Regular cardiac myocyte (primary cell): ENCODE results near the gene PIGH. TPM values are rescaled to one million over a fixed set of nuclear protein-coding genes. Genes with fewer than 3 reads are reported as not detected.

ENCODE experiments used
- total RNA-seq: library from RNA; depleted of rRNA; stranded (reverse); fragments of >200 nt; gene quantifications from 2 replicates; pipeline ENCODE4 v1.2.3, GENCODE V29; 2014

Gene PIGH
- total RNA-seq: 12.7 and 16.5 TPM in 2 replicates

GRCh38 chr14:67599698-67600561 lies at the start of gene PIGH:
TSS of gene PIGH (minus strand) at chr14:67600268. CDS start at chr14:67600203, 65 bp downstream.

DNA sequence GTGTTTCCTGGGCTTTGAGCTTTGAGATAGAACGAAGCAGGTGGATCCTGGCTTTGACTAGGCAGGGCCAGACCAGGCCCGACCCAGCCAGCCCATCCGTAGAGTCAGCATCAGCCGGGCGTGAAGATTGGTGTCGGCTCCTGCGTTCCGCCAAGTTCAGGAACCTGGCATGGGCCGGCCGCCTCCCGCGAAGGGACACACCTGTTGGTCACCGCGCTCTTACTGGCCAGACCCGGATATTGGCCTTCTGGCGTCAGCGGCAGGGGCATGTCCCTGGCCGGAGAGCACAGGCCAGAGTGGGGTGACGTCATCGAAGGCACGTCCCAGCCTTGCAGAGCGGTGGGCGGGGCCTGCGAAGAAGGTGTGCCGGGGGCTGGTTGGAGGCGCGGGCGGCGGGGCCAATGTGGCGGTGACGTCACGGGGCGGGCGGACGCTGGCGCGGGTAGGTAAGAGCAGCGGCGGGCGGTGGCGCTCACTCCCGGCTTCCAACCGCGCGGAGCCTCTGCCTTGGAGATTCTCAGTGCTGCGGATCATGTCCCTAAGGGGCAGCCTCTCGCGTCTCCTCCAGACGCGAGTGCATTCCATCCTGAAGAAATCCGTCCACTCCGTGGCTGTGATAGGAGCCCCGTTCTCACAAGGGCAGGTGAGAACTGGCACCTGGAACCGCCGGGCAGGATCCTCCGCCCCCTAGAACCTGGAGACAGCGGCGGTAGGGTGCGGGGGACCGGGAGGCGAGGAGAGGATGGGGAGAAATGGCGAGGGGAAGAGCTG lies 19.6 kb upstream of the PIGH start, which contains the start of gene ARG2:
ARG2 (plus strand) TSS at position 475 of the 771 bp plus-strand sequence; CDS start at position 533, 58 bp downstream.

Other genes starting within 250 kb of the PIGH start
- 170 and 175 TPM in 2 replicates for gene ATP6V1D, start 240.5 kb downstream of the PIGH start, total RNA-seq
- 239 and 437 TPM in 2 replicates for gene EIF2S1, start 239.9 kb downstream of the PIGH start, total RNA-seq
- gene PLEK2, start 188.1 kb downstream of the PIGH start, total RNA-seq: 9.3 and 42.0 TPM in 2 replicates
- gene TMEM229B, start 111.5 kb downstream of the PIGH start, total RNA-seq: under 0.01 and 4.5 TPM in 2 replicates
- 0.38 and 0.56 TPM in 2 replicates for gene PLEKHH1, start 67.0 kb downstream of the PIGH start, total RNA-seq
- gene ARG2, start 19.7 kb upstream of the PIGH start, total RNA-seq: 5.4 and 7.9 TPM in 2 replicates
- gene VTI1B, start 74.4 kb upstream of the PIGH start, total RNA-seq: 63.1 and 73.6 TPM in 2 replicates
- 132 and 152 TPM in 2 replicates for gene RDH11, start 95.5 kb upstream of the PIGH start, total RNA-seq
- under 0.01 TPM in 1 of 2 replicates, not detected in the other for gene RDH12, start 101.6 kb upstream of the PIGH start, total RNA-seq
- 11.3 and 17.8 TPM in 2 replicates for gene ZFYVE26, start 216.3 kb upstream of the PIGH start, total RNA-seq
- gene RAD51B, start 219.5 kb upstream of the PIGH start, total RNA-seq: 16.7 and 21.1 TPM in 2 replicates